Left cardiac atrium (tissue), 4 donors: Measurements from ENCODE around the gene ENAM. TPM values are rescaled to one million over a fixed set of nuclear protein-coding genes. Genes with fewer than 3 reads are reported as not detected.
A peak's percentile ranks its signal among the peaks of the same experiment; 100 is the strongest.

Experiments
- ATAC-seq, 2 donors: fragments of 200-7000 bp; cut with Tn5 transposase; one replicate each; pipeline ENCODE4 v1.9.1; 2020; ENCODE audit warnings: mild to moderate bottlenecking in 2 of 2, moderate library complexity in 2 of 2
- DNase-seq: peaks from one replicate; pipeline ENCODE4 v3.0.0-alpha.2; 2020
- intact Hi-C, 2 donors: fragments of 100-400 bp; cut with DNase I; formaldehyde crosslinking; loops; one replicate each; pipeline versions ENCODE4 v1.14.1 to v1.15.1; 2022 to 2023
- long read RNA-seq: library from polyadenylated mRNA; unstranded; transcript quantifications from one replicate; pipeline ENCODE4 v2.0.0, GENCODE V29; 2021
- total RNA-seq, 2 donors: library from RNA; stranded (reverse); fragmentation: NEBNext Ultra II Directional; extraction: Animal tissue kit (Norgen Biotek cat#: 25700); gene quantifications; one replicate each; pipeline ENCODE4 v1.2.1, GENCODE V29; 2021
- donor health status: DM: no; HTN: yes; CAD: no.
- donor health status: DM: no; HTN: yes; CAD: no; lungs with severe emphysema.
- donor health status: DM: yes; HTN: yes; CAD: no.
- donor health status: Dilated cardiomyopathy.

ENAM gene, protein sequence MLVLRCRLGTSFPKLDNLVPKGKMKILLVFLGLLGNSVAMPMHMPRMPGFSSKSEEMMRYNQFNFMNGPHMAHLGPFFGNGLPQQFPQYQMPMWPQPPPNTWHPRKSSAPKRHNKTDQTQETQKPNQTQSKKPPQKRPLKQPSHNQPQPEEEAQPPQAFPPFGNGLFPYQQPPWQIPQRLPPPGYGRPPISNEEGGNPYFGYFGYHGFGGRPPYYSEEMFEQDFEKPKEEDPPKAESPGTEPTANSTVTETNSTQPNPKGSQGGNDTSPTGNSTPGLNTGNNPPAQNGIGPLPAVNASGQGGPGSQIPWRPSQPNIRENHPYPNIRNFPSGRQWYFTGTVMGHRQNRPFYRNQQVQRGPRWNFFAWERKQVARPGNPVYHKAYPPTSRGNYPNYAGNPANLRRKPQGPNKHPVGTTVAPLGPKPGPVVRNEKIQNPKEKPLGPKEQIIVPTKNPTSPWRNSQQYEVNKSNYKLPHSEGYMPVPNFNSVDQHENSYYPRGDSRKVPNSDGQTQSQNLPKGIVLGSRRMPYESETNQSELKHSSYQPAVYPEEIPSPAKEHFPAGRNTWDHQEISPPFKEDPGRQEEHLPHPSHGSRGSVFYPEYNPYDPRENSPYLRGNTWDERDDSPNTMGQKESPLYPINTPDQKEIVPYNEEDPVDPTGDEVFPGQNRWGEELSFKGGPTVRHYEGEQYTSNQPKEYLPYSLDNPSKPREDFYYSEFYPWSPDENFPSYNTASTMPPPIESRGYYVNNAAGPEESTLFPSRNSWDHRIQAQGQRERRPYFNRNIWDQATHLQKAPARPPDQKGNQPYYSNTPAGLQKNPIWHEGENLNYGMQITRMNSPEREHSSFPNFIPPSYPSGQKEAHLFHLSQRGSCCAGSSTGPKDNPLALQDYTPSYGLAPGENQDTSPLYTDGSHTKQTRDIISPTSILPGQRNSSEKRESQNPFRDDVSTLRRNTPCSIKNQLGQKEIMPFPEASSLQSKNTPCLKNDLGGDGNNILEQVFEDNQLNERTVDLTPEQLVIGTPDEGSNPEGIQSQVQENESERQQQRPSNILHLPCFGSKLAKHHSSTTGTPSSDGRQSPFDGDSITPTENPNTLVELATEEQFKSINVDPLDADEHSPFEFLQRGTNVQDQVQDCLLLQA
- 1 to 10 TPM; 1.2 to 2.9 TPM for total RNA-seq
- long read RNA-seq, partial matches to known transcripts, result 0 of 1 reads
- long read RNA-seq, other reads (novel, unspliced or antisense), result 1 of 1 reads

DNA sequence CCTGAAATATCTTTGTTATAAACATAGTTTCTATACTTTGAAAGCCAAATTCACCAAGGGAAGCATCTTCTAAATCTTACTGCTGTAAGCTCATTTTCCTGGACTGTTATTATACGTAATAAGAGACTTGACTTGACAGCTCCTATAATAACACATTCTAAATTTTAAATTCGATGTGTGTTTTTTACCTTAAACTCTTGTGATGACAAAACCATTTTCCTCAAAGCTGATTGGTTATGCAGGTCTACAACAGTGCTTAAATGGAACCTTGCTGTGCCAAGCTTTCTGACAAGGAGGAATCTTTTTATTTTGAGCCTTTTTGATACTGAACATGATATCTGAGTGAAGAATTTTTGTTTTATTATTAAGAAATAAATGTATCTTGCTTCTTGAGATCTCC lies at the start of gene ENAM:
TSS of gene ENAM (plus strand) at position 301 of the 400 bp plus-strand sequence. CDS start 757 bp downstream, outside the sequence.
- no peak for DNase-seq
- no peak for ATAC-seq
- intact Hi-C loops, result no loop called here

GRCh38 chr4:70581980-70582379 lies 46.6 kb upstream of the ENAM start:
- ATAC-seq (no peak), DNase-seq (no peak)
- intact Hi-C loops, result no loop called here

DNA sequence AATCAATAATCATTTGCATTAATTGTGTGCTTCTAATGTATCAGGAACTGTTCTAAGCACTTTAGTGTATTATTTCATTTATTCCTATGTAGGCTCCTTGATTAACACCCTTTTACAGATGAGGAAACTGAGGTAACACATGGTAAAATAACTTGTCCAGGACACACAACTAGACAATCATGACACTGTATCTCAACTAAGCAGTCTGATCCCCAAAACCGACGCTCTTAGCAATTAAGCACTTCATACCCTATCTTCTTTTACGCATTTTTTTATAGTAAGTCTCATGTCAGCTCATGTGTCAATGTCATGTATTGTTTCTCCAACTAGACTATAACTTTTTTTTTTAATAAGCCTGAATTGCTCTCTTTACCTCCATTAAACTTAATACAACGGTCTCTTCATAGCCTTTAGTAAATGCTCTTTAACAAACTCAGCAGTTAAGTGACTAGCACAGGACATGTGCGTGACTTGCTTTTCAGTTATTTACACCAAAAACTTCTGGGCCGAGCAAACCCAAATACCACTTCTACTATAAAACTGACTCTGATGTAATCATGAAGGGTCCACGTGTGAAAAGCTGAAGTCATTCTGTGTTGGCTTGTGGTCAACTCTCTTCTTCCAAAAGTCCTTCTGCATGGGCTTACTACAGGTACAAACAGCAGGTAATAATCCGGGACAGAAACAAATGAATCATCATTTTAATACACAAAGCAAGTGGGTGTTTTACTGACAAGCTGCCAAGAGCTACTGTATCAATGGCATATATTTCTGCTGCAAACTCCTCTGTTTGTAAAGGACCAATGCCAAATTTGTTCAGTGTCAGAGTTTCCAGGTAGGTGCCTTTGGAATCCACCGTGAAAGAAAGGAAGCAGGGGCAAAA lies 44.4 kb upstream of the ENAM start:
- DNase-seq (no peak), ATAC-seq (no peak)
- intact Hi-C loops, result no loop called here

DNA sequence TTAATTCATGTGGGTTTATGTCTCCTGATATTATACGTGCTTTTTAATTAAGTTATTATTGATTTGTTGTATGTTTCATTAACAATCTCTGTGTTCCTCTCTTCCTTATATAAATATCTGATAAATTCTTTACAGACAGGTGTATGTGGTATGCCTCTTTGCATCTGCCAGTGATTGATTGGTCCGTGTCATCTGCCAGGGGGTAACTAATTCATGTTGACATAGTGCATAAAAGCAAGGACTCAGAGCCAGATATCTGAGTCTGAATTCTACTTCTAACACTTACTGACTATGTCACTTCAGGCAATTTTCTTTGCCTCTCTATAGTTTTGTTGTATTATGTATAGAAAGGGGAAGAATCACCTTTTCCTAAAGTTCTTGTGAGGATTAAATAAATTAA lies 41.7 kb upstream of the ENAM start:
- intact Hi-C loops, result no loop called here

DNA sequence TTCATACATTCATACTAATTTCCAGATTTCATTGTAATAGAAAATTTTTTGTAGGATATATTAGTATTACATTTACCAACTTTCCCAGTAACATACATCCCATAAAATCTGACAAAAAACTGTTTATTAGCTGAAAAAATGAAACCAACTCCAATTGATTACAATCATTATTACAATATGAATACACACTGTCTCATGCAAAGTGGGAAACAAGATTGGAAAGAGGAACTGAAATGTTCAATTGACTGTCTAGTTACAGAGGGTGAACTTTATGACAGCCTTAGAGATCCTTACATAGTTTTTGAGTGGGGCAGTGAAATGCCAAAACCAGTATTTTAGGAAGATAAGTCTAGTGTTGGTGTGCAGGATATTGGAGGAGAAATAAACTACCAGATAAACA lies 38.8 kb upstream of the ENAM start:
- DNase-seq (no peak), ATAC-seq (no peak)
- intact Hi-C loops, result no loop called here

More for the DNA sequence above, 41.7 kb upstream of the ENAM start:
- ATAC-seq (no peak), DNase-seq (no peak)

GRCh38 chr4:70591955-70592582 lies 36.5 kb upstream of the ENAM start, which contains the start of gene AMBN:
Gene AMBN, plus strand, starts transcription at chr4:70592256. Its CDS starts 103 bp downstream, at chr4:70592359.
- ATAC-seq (no peak), DNase-seq (no peak)
- intact Hi-C loops, result no loop called here

- DNase-seq, result no peak
- ATAC-seq, result no peak
- intact Hi-C loops, result no loop called here
These were observed 34.3 kb upstream of the ENAM start for GRCh38 chr4:70594196-70594595.

DNA sequence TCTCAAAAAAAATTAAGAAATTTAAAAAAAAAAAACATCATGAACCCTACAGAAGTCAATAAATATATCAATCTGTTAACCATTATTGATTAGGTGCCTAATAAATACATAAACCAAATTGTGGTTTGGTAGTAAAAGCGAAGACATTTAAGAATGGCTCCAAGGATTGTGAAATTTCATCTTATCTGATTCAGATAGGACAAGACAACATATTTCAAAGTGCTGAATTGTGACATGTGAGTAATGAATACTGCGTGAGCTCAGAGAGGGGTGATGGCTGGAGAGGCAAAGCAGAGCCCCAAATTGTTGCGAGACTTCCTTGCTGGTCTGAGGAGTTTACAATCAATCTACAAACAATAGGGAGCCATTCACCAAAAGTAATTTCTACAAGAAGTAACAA lies 28.2 kb upstream of the ENAM start:
- ATAC-seq (no peak), DNase-seq (no peak)
- intact Hi-C loops, result loop anchor here in 1 of 2 donors (10.0 kb wide), 1 partner anchor 1114 kb away; no protein-coding TSS in a partner anchor

DNA sequence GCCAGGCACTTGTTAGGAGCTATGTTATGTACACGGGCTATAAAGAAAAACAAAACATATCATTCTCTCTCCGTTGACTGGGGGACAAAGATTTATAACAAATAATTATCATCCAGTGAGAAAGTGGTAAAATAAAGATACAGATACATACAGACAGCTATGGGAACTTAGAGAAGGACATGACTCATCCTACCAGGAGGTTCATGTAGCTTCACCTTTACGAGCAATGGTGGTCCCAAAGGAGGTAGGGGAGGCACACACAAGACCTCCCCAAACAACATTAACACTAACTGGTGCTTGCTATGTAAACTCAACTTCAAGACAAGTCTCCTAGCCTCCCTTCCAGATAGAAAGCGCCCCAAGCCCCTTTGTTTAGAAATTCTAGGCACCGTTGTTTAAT lies 27.6 kb upstream of the ENAM start:
- intact Hi-C loops, result loop anchor here in 1 of 2 donors (10.0 kb wide), 1 partner anchor 1114 kb away; no protein-coding TSS in a partner anchor
- DNase-seq (no peak), ATAC-seq (no peak)

GRCh38 chr4:70601422-70602039 lies 27.0 kb upstream of the ENAM start:
- intact Hi-C loops, result loop anchor here in 1 of 2 donors (10.0 kb wide), 1 partner anchor 1113 kb away; no protein-coding TSS in a partner anchor
- ATAC-seq, result peak; percentile 54 to 61
- peak; percentile 21 for DNase-seq

DNA sequence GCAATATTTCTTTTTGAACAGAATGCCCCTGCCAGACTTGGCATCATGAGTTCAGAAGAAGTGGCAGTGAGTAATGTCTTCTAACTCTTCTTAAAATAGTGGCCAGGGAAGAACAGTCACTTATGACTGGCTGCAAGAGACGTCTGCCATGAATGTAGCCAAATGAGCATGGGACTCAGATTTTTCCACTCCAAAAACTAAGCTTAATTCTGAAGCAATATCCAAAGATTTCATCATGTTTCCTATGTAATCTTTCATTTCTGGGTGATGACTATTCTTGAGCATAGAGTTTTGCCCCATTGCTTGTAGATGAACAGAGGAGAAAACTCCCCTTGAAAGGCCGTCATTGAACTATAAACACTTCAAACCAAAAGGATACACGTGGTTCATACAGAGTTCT lies 24.7 kb upstream of the ENAM start:
- no peak for DNase-seq
- no peak for ATAC-seq
- intact Hi-C loops, result loop anchor here in 1 of 2 donors (10.0 kb wide), 1 partner anchor 1111 kb away; no protein-coding TSS in a partner anchor

GRCh38 chr4:70606459-70606858 lies 22.1 kb upstream of the ENAM start:
- no peak for ATAC-seq
- intact Hi-C loops, result loop anchor here in 1 of 2 donors (10.0 kb wide), 1 partner anchor 1108 kb away; no protein-coding TSS in a partner anchor

DNA sequence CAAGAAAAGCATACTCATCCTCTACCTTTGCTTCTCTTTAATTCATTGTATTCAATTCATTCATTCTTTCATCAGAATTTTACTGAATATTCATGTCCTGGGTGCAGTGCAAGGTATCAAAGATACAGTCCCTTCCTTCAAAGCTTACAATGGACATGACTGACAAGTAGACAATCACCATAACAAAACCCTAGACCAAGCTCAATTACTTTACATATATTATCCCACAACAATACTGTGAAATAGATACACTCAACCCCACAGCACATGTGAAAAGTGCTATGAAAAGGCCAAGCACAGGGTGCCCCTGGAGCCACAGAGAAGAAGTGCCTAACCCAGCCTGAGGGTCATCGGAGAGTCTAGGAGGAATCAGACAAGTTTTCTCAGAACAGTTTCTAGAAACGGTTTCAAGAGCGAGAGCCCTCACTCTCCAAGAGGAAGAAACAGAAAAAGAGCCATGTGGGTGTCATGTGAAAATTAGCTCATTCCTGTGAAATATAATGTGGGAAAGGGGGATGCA lies 21.1 kb upstream of the ENAM start:
- ATAC-seq, result no peak
- intact Hi-C loops, result loop anchor here in 1 of 2 donors (10.0 kb wide), 1 partner anchor 1107 kb away; no protein-coding TSS in a partner anchor
- DNase-seq, result no peak

More at GRCh38 chr4:70606459-70606858, 22.1 kb upstream of the ENAM start:
- no peak for DNase-seq

- intact Hi-C loops, result loop anchor here in 1 of 2 donors (10.0 kb wide), 1 partner anchor 1106 kb away; no protein-coding TSS in a partner anchor
- DNase-seq (no peak), ATAC-seq (no peak)
These were observed 20.2 kb upstream of the ENAM start for GRCh38 chr4:70608324-70608723.

- DNase-seq (peak; percentile 23), ATAC-seq (peak; percentile 71 to 76)
- intact Hi-C loops, result no loop called here
These were observed 15.0 kb upstream of the ENAM start for GRCh38 chr4:70613306-70614183.

GRCh38 chr4:70614184-70614555 lies 14.4 kb upstream of the ENAM start:
- ATAC-seq (peak; percentile 26 to 50), DNase-seq (no peak)
- intact Hi-C loops, result no loop called here
